ENCODE data around the gene PLA2G3.

DNA sequence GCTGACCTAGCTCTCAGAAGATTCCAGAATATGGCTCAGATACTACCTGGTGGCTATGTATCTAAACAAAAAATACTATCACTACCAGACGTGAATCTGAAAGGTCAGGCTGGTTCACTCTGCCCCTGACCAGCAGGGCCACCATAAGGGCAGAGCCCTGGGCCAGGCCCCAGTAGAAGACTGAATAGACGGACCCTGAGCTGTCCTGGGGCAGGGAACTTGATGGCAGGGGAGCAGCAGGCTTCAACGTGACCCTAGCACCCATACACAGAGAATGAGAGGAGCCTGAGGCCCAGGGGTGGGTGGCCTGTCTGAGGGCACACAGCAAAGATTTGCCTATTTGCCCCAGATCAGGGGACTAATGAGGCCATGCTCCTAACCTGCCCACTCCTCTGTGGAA, 13.0 kb upstream of the PLA2G3 start:
- TF ChIP-seq, protein P1, sequence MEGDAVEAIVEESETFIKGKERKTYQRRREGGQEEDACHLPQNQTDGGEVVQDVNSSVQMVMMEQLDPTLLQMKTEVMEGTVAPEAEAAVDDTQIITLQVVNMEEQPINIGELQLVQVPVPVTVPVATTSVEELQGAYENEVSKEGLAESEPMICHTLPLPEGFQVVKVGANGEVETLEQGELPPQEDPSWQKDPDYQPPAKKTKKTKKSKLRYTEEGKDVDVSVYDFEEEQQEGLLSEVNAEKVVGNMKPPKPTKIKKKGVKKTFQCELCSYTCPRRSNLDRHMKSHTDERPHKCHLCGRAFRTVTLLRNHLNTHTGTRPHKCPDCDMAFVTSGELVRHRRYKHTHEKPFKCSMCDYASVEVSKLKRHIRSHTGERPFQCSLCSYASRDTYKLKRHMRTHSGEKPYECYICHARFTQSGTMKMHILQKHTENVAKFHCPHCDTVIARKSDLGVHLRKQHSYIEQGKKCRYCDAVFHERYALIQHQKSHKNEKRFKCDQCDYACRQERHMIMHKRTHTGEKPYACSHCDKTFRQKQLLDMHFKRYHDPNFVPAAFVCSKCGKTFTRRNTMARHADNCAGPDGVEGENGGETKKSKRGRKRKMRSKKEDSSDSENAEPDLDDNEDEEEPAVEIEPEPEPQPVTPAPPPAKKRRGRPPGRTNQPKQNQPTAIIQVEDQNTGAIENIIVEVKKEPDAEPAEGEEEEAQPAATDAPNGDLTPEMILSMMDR (IDR thresholded peaks at IDR 0.05) = no peak
- TF ChIP-seq POLR2A (IDR thresholded peaks at IDR 0.05) = no peak
